NB4 (cell line): ENCODE results near the gene ZBTB34.

ENCODE experiments used
- CTCF ChIP-seq: IDR thresholded peaks from one replicate; pipeline ENCODE4 v1.5.1; 2012; ENCODE audit warnings: low read depth, low read length
- MYC ChIP-seq: IDR thresholded peaks from 2 replicates; pipeline ENCODE4 v1.6.1; 2011; ENCODE audit warnings: low read depth, low read length
- POLR2A ChIP-seq: IDR thresholded peaks from 2 replicates; pipeline ENCODE4 v1.6.1; 2011; ENCODE audit warnings: mild to moderate bottlenecking; ENCODE audit not compliant: insufficient read length; ENCODE audit errors: extremely low read depth

- TF ChIP-seq POLR2A (no peak), CTCF (no peak), MYC (no peak)
Observed at GRCh38 chr9:126842220-126842842, 18.1 kb upstream of the ZBTB34 start.
